OCI-LY1 (cell line): ENCODE measurements around the gene C17orf78.

ENCODE experiments used
- H2AFZ ChIP-seq: fragments of 200-600 bp; sonication (generic), shearing (Covaris generic); 2 replicates; pipeline ENCODE4 v1.6.0; 2014; ENCODE audit warnings: antibody characterized with exemption, mild to moderate bottlenecking, low read length
- H3F3A ChIP-seq: fragments of 200-600 bp; sonication (generic), shearing (Covaris generic); 2 replicates; pipeline ENCODE4 v1.6.0; 2014; ENCODE audit warnings: mild to moderate bottlenecking, antibody characterized with exemption, low read length, moderate library complexity; ENCODE audit not compliant: insufficient read depth
- H3K27ac ChIP-seq: fragments of 200-600 bp; sonication (generic); 2 replicates; pipeline ENCODE4 v1.5.1; 2014; ENCODE audit warnings: low read length, mixed run types, mild to moderate bottlenecking, low read depth; ENCODE audit not compliant: poor library complexity, severe bottlenecking
- H3K27me3 ChIP-seq: fragments of 200-600 bp; sonication (generic); 2 replicates; pipeline ENCODE4 v1.6.0; 2014; ENCODE audit warnings: antibody characterized with exemption, mild to moderate bottlenecking, low read length, moderate library complexity; ENCODE audit not compliant: insufficient read depth
- H3K36me3 ChIP-seq: fragments of 200-600 bp; sonication (generic); 2 replicates; pipeline ENCODE4 v1.6.1; 2014; ENCODE audit warnings: mild to moderate bottlenecking, antibody characterized with exemption, low read length, moderate library complexity, mixed read lengths; ENCODE audit not compliant: insufficient read depth
- H3K4me1 ChIP-seq: fragments of 200-600 bp; sonication (generic); 2 replicates; pipeline ENCODE4 v1.5.1; 2014; ENCODE audit warnings: mild to moderate bottlenecking, low read length, moderate library complexity; ENCODE audit not compliant: insufficient read depth, severe bottlenecking
- H3K4me2 ChIP-seq: fragments of 200-600 bp; sonication (generic), shearing (Covaris generic); 2 replicates; pipeline ENCODE4 v1.6.1; 2014; ENCODE audit warnings: low read length
- H3K4me3 ChIP-seq: fragments of 200-600 bp; sonication (generic); 2 replicates; pipeline ENCODE4 v1.5.1; 2014; ENCODE audit warnings: low read length, low read depth, mild to moderate bottlenecking, mixed read lengths; ENCODE audit not compliant: poor library complexity, severe bottlenecking
- H3K79me2 ChIP-seq: fragments of 200-600 bp; shearing (Covaris generic); 2 replicates; pipeline ENCODE4 v1.6.1; 2016; ENCODE audit warnings: mixed run types, low read length, mixed read lengths; ENCODE audit not compliant: insufficient read depth
- H3K9ac ChIP-seq: fragments of 200-600 bp; sonication (generic), shearing (Covaris generic); 2 replicates; pipeline ENCODE4 v1.6.1; 2014; ENCODE audit warnings: mild to moderate bottlenecking, low read length, mixed read lengths
- H3K9me2 ChIP-seq: fragments of 200-600 bp; sonication (generic), shearing (Covaris generic); 2 replicates; pipeline ENCODE4 v1.6.1; 2014; ENCODE audit warnings: low read depth, mild to moderate bottlenecking, low read length, mixed read lengths
- H3K9me3 ChIP-seq: fragments of 200-600 bp; shearing (Covaris generic); 2 replicates; pipeline ENCODE4 v1.6.1; 2014; ENCODE audit warnings: low read length, mixed read lengths
- H4K20me1 ChIP-seq: fragments of 200-600 bp; sonication (generic), shearing (Covaris generic); 2 replicates; pipeline ENCODE4 v1.6.0; 2016; ENCODE audit warnings: mild to moderate bottlenecking, low read length; ENCODE audit not compliant: insufficient read depth
- EZH2 ChIP-seq: fragments of 200-600 bp; sonication (generic), shearing (Covaris generic); IDR thresholded peaks from 2 replicates; pipeline ENCODE4 v1.8.0; 2017; ENCODE audit warnings: borderline replicate concordance, mixed run types, mild to moderate bottlenecking, antibody characterized with exemption, low read length, moderate library complexity, mixed read lengths
- TF ChIP-seq, protein P1 (sequence below): fragments of 200-600 bp; sonication (generic), shearing (Covaris generic); IDR thresholded peaks from 2 replicates; pipeline ENCODE4 v1.5.1; 2017; ENCODE audit warnings: mild to moderate bottlenecking, antibody characterized with exemption, low read length, moderate library complexity, mixed read lengths

The C17orf78 gene

DNA sequence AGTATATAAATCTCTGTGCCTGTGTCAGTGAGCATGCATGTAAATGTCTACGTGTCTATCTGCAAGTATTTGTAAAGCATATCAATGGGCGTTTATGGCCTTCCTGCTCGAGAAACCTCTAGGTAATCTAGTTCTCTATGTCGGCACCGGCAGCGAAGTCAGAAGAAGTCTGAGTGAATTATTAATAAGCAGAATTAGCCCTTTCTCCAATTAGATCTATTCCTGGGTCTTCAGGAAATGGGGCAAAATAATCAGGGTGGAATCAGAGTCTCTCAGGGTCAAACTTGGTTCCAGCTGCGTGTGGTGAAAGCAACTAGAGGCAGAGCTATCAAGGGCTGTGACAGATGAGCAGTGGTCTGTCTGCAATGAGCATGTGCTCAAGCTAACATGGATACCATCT lies at the start of gene C17orf78:
Gene C17orf78 (plus strand): TSS at position 280 of the 400 bp plus-strand sequence. CDS start 108 bp downstream, at position 388.
- Histone ChIP-seq H3K9me3 (no peaks in the 10 kb centered on the region), H3K36me3 (no peaks in the 10 kb centered on the region), H3F3A (no peaks in the 10 kb centered on the region), H3K4me2 (no peak within 1 kb of the TSS), H3K9ac (no peak within 1 kb of the TSS), H3K9me2 (no peaks in the 10 kb centered on the region), H3K79me2 (no peaks in the 10 kb centered on the region), H3K27ac (no peak within 1 kb of the TSS), H3K27me3 (no peaks in the 10 kb centered on the region), H3K4me1 (no peaks in the 10 kb centered on the region), H3K4me3 (no peak within 1 kb of the TSS), H4K20me1 (no peaks in the 10 kb centered on the region), H2AFZ (no peak within 1 kb of the TSS)
- TF ChIP-seq EZH2, result no peak
- TF ChIP-seq, protein P1, sequence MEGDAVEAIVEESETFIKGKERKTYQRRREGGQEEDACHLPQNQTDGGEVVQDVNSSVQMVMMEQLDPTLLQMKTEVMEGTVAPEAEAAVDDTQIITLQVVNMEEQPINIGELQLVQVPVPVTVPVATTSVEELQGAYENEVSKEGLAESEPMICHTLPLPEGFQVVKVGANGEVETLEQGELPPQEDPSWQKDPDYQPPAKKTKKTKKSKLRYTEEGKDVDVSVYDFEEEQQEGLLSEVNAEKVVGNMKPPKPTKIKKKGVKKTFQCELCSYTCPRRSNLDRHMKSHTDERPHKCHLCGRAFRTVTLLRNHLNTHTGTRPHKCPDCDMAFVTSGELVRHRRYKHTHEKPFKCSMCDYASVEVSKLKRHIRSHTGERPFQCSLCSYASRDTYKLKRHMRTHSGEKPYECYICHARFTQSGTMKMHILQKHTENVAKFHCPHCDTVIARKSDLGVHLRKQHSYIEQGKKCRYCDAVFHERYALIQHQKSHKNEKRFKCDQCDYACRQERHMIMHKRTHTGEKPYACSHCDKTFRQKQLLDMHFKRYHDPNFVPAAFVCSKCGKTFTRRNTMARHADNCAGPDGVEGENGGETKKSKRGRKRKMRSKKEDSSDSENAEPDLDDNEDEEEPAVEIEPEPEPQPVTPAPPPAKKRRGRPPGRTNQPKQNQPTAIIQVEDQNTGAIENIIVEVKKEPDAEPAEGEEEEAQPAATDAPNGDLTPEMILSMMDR, result no peak

DNA sequence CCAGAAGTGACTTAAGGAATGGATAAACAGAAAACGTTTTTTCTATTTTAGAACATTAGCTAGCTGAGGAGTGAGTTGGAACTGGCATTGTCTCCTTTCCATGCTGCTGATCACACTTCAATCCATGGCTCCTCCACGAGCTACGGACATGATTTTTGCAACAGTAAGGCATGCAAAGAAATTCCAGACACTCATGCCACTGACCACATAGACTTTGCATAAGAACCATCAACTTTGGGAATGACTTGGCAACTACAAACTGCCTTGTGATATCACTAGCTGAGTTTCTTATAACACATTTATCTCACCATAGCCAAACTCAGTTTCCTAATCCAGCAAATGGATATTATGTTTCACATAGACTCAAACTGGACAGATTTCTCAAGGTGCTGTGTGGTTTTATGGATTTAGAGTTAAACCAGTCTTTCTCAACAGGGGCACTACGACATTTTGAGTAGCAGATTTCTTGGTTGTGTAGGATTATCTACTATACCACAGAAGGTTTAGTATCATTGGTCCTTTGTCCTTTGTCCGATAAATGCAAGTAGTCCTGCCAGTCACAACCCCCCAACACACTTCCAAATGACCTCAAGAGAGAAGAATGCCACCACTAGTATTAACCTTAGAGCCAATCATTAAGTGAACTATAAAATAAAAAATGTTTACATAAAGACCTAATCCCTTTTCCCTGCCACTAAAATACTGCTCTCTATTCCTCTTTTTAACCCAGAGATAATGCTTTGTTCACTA lies 48.3 kb upstream of the C17orf78 start:
- Histone ChIP-seq H3K27me3 (no peaks in the 10 kb centered on the region), H3K4me1 (no peaks in the 10 kb centered on the region), H3F3A (no peaks in the 10 kb centered on the region), H3K4me2 (no peak overlapping the region), H3K4me3 (no peak overlapping the region), H3K36me3 (peaks cover 69% of the 10 kb centered on the region), H3K9me2 (no peaks in the 10 kb centered on the region), H3K9me3 (no peaks in the 10 kb centered on the region), H3K9ac (no peak overlapping the region), H4K20me1 (no peaks in the 10 kb centered on the region), H2AFZ (no peak overlapping the region), H3K79me2 (peaks cover 7% of the 10 kb centered on the region; the same call in 1 of the 2 replicates), H3K27ac (no peak overlapping the region)
- TF ChIP-seq EZH2, result no peak
- TF ChIP-seq, protein P1, result no peak

DNA sequence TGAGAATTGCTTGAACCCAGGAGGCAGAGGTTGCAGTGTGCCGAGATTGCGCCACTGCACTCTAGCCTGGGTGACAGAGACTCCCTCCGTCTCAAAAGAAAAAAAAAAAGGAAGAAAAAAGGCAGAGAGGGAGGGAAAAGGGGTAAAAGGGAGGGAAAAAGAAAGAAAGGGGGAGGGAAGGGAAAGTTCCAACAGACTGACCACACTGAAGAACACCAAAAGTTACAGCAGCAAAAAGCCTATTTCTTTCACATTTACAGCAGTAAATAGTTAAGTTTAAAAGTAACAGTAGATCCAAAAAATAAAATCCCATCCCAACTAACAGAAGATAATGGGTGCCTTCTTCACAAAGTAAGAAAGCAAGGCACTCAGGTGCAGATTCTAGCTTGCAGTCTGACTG lies 36.9 kb upstream of the C17orf78 start:
- no peaks in the 10 kb centered on the region for H3K9me3 ChIP-seq
- no peak overlapping the region for H3K9ac ChIP-seq
- H3K4me3 ChIP-seq, result no peak overlapping the region
- H3K36me3 ChIP-seq, result peaks cover 56% of the 10 kb centered on the region
- TF ChIP-seq EZH2, result no peak
- TF ChIP-seq, protein P1, result no peak
- no peaks in the 10 kb centered on the region for H3K9me2 ChIP-seq
- no peak overlapping the region for H3K27ac ChIP-seq
- no peaks in the 10 kb centered on the region for H4K20me1 ChIP-seq
- no peaks in the 10 kb centered on the region for H3K27me3 ChIP-seq
- H3F3A ChIP-seq, result no peaks in the 10 kb centered on the region
- peaks cover 41% of the 10 kb centered on the region for H3K79me2 ChIP-seq
- no peak overlapping the region for H2AFZ ChIP-seq
- no peak overlapping the region for H3K4me2 ChIP-seq
- H3K4me1 ChIP-seq, result no peaks in the 10 kb centered on the region
